GM19455 (cell line): ENCODE data around the gene SIX1.

Experiments used
- ATAC-seq: cut with Tn5 transposase; IDR thresholded peaks from one replicate; pipeline ENCODE4 v1.9.1; 2021; ENCODE audit not compliant: unreplicated experiment

SIX1 gene

GRCh38 chr14:60596139-60596538 lies 53.1 kb downstream of the SIX1 start:
- no peak for ATAC-seq

GRCh38 chr14:60594062-60594461 lies 55.2 kb downstream of the SIX1 start:
- ATAC-seq: no peak
